ENCODE measurements around the gene UBTD2.
A peak's percentile ranks its signal among the peaks of the same experiment; 100 is the strongest.

Gene UBTD2

DNA sequence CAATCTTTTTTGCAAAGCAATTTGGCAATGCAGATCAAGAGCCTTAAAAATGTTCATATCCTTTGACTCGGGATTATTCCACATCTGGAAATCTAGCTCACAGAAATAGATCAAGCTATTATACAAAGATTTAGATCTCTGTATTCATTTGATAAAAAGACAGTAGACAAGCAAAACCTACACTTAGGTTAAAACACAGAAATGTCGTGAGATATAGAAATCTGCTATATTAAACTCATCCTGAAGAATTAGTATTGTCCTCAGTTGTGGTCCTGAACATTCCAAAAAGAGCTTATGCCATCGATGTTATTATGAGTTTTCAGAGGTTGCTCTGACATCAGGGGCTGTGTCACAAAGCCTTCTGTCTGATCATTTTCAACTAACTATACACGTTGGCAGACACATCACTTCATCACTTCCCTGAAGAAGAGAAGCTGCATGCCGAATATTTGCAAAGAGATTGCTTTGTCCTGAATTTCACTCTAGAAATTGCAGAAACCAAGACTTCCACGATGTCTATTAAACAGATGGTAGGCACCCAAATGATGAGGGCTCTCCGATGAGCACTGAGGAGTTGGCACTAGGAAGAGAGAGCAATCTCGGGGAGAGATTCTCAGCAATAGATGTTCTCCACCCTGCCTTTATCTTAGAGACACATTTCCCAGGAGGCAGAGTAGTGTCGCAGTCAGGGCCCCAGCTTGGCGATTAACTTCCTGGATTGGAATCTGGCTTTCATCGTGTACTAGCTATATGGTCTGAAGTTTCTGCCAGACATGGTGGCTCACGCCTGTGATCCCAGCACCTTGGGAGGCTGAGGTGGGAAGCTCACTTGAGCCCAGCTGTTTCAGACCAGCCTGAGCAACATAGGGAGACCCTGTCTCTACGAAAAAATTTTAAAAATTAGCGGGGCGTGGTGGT is 1.9 kb upstream of the UBTD2 start:
- Histone ChIP-seq H3K4me3 (peak overlapping the region in 1 of 2 donors; percentile 91), H3K4me1 (peaks cover 0 to 23% (median 14%) of the 10 kb centered on the region in 4 donors), H3K36me3 (no peaks in the 10 kb centered on the region), H3K9me3 (no peaks in the 10 kb centered on the region), H3K27ac (peak overlapping the region in 1 of 2 donors; percentile 93), H3K27me3 (no peaks in the 10 kb centered on the region)
- no peak for TF ChIP-seq CTCF (IDR thresholded peaks at IDR 0.05)
- intact Hi-C loops (cut with DNase I; ENCODE audit: low total_unique reads) = loop anchor here (5.0 to 10.0 kb wide), 2 partner anchors 178 to 281 kb away; partner anchors contain the start of gene FBXW11
- no peak for DNase-seq

GRCh38 chr5:172284611-172284980 is 1.0 kb upstream of the UBTD2 start:
- no peak for TF ChIP-seq CTCF (IDR thresholded peaks at IDR 0.05)
- intact Hi-C loops (cut with DNase I; ENCODE audit: low total_unique reads) = loop anchor here (5.0 to 10.0 kb wide), 2 partner anchors 97 to 280 kb away; partner anchors contain the start of genes FBXW11 and STK10
- DNase-seq = no peak
- Histone ChIP-seq H3K27ac (peak overlapping the region; percentile 93 to 96), H3K4me1 (peaks cover 0 to 23% (median 15%) of the 10 kb centered on the region in 4 donors), H3K36me3 (no peaks in the 10 kb centered on the region), H3K27me3 (no peaks in the 10 kb centered on the region), H3K9me3 (no peaks in the 10 kb centered on the region), H3K4me3 (peak overlapping the region; percentile 91 to 95)

DNA sequence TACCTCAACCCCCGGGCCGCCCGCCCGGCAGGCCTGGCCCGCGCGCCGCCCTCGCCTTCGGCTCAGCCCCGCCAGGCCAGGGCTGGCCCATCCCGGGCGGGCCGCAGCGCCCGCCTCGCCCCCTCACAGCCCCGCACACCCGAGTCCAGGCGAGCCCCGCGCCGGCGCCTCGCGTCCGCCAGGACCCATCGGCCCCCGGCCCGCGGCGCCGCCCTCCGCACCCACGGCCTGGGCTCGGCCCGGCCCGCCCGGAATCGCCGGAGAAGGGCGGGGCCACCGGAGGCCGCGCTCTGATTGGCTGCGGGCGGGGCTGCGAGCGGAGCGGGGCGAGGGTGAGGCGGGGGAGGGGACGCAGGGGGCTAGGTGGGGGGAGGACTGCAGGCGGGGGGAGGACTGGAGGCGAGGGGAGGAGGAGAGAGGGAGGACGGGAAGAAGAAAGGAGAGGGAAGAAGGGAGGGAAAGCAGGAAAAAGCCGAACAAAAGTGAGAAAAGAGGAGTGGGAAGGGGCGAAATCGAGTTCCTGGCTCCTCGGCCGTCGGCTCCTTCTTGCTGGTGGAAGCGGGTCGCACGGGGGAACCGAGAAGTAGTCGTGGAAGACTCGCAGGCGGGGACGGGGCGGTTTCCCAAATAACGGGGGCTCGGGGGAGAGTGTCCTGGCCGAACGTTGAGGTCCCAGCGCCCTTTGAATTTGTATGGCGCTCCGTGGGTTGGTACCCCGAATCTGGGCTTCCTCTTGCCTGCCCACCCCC is 472 bp upstream of the UBTD2 start:
- peaks cover 0 to 23% (median 15%) of the 10 kb centered on the region in 4 donors for H3K4me1 ChIP-seq
- H3K27me3 ChIP-seq = no peaks in the 10 kb centered on the region
- TF ChIP-seq CTCF (IDR thresholded peaks at IDR 0.05) = no peak
- intact Hi-C loops (cut with DNase I; ENCODE audit: low total_unique reads) = loop anchor here (5.0 to 10.0 kb wide), 2 partner anchors 97 to 279 kb away; partner anchors contain the start of genes FBXW11 and STK10
- H3K27ac ChIP-seq = peak overlapping the region; percentile 93 to 96
- DNase-seq = peak; percentile 81 to 92
- H3K36me3 ChIP-seq = no peaks in the 10 kb centered on the region
- no peaks in the 10 kb centered on the region for H3K9me3 ChIP-seq
- H3K4me3 ChIP-seq = peak overlapping the region; percentile 91 to 95

- H3K4me3 ChIP-seq = peak overlapping the region; percentile 91 to 95
- no peak for DNase-seq
- intact Hi-C loops (cut with DNase I; ENCODE audit: low total_unique reads) = loop anchor here (5.0 to 10.0 kb wide), 2 partner anchors 95 to 278 kb away; partner anchors contain the start of genes FBXW11 and STK10
Measured at GRCh38 chr5:172282272-172283019, 1.1 kb downstream of the UBTD2 start.

More at GRCh38 chr5:172282272-172283019, 1.1 kb downstream of the UBTD2 start:
- Histone ChIP-seq H3K4me1 (peaks cover 0 to 23% (median 15%) of the 10 kb centered on the region in 4 donors), H3K27ac (peak overlapping the region; percentile 93 to 96), H3K36me3 (no peaks in the 10 kb centered on the region), H3K9me3 (no peaks in the 10 kb centered on the region), H3K27me3 (no peaks in the 10 kb centered on the region)
- TF ChIP-seq CTCF (IDR thresholded peaks at IDR 0.05) = no peak

Measured in tibial artery (tissue), 4 donors.